KBM-7 (cell line): ENCODE measurements around the gene DBNDD2.

Source experiments
- DNase-seq: peaks from one replicate; pipeline ENCODE4 v3.0.0-alpha.2; 2015
- in situ Hi-C: fragments of 300-500 bp; cut with MboI; formaldehyde crosslinking; loops from 2 replicates; pipeline ENCODE4 v1.14.3; 2020; ENCODE audit warnings: low sequenced_read_pairs, low pct_unique_long_range_greater_than_20kb, mixed read lengths

Gene DBNDD2

GRCh38 chr20:45410887-45411286 is 2.8 kb downstream of the DBNDD2 start:
- in situ Hi-C loops, result no loop called here
- peak; percentile 19 for DNase-seq

- in situ Hi-C loops, result no loop called here
Observed at GRCh38 chr20:45412653-45413052, 4.6 kb downstream of the DBNDD2 start.

GRCh38 chr20:45413479-45413878 is 5.4 kb downstream of the DBNDD2 start:
- DNase-seq, result no peak

More at GRCh38 chr20:45412653-45413052, 4.6 kb downstream of the DBNDD2 start:
- no peak for DNase-seq

DNA sequence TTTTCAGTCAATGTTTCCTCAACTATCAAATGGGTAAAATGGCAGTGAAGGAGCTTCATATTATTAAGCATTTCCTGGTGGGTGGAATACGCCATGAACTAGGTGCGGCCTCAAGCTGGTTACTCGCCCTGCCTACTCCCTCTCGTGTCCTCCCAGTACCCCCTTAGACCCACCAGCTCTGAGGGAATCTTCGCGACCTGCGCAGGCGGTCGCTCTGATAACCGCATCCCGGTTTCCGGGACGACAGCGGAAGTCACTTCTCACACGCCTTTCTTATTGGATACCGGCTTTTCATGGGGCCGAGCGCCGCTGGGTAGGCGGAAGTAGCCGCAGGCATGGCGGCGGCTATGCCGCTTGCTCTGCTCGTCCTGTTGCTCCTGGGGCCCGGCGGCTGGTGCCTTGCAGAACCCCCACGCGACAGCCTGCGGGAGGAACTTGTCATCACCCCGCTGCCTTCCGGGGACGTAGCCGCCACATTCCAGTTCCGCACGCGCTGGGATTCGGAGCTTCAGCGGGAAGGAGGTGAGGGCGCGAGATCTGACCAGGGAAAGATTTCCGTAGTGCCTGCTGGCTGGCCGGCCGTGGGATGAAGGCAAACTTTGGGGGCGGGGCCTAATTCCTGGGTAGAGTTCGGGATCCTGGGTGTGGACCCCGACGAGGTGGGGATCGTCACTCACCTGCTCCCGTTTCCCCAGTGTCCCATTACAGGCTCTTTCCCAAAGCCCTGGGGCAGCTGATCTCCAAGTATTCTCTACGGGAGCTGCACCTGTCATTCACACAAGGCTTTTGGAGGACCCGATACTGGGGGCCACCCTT is 7.9 kb downstream of the DBNDD2 start, which contains the start of gene PIGT:
Gene PIGT (plus strand): TSS at position 320 of the 816 bp plus-strand sequence. CDS start 16 bp downstream, at position 336.
- in situ Hi-C loops, result no loop called here
- peak; percentile 86 for DNase-seq

More at GRCh38 chr20:45413479-45413878, 5.4 kb downstream of the DBNDD2 start:
- in situ Hi-C loops, result no loop called here

DNA sequence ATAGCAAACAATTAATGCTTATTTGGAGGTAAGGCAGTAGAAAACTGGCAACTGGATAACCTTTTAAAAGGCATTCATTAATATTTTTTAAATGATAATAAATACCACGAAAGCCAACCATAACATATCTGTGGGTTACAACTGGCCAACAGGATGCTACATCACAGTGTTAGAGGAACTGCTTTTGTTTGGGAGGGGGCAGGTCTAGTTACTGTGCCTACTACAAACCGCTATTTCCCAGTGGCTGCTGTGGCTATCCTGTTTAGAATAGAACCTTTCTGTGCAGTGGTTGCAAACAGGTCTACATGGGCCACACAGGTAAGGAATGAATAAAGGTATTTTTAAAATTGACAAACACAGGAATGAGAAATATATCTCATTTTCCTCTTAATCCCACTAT is 8.8 kb downstream of the DBNDD2 start:
- no peak for DNase-seq
- in situ Hi-C loops, result no loop called here

GRCh38 chr20:45419188-45420091 is 11.4 kb downstream of the DBNDD2 start:
- no peak for DNase-seq
- in situ Hi-C loops, result no loop called here

- in situ Hi-C loops, result no loop called here
- no peak for DNase-seq
Observed at GRCh38 chr20:45420125-45420524, 12.0 kb downstream of the DBNDD2 start.

DNA sequence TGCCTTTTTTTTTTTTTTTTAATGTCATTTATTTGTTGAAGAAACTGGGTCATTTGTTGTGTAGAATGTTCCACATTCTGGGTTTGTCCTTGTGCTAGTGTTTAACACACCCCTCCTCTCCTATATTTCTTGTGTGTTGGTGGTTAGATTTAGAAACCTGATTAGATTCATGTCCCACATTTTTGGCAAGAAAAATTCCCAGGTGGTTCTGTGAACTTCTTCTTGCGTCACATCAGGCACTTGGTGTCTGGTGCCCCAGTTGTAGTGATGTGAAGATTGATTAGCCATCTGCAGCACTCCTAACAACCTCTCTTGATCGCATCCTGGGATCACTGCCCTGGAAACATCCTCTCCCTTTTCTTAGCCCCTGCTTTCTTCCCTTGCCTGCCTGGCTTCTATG is 15.6 kb downstream of the DBNDD2 start:
- DNase-seq, result no peak
- in situ Hi-C loops, result no loop called here

DNA sequence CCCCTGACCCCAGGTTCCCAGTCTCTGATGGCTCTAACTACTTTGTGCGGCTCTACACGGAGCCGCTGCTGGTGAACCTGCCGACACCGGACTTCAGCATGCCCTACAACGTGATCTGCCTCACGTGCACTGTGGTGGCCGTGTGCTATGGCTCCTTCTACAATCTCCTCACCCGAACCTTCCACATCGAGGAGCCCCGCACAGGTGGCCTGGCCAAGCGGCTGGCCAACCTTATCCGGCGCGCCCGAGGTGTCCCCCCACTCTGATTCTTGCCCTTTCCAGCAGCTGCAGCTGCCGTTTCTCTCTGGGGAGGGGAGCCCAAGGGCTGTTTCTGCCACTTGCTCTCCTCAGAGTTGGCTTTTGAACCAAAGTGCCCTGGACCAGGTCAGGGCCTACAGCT is 17.5 kb downstream of the DBNDD2 start:
- in situ Hi-C loops, result no loop called here
- DNase-seq, result no peak

DNA sequence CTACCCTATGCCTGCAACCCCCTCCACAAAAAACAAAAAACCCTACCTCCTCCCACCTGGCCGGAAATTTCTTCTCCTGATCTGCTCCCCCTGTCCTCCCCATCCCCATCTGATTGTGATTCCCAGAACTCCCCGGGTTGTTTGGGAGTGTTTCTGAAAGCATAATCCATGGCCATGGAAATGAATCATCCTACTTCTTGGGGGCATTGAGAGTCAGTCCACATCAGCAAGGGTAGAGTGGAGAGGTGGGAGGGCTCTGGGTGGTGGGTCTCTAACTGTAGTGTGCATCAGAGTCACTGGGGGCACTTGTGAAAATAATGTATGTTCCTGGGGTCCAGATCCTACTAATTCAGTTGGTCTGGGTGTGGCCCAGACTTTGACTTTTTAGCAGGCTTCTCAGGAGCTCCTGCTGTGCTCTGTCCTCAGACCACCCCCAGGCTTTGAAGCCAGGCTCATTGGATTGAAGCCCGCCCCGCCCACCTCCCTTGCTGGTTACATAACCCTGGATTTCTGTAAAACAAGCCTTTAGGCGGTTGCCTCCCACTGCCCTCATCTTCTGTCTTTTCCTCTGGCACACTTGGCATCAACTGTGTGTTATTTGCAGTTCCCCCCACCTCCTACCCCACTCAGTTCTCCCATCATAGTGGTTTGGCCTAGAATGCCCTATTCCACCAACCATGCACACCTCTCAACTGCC is 18.4 kb downstream of the DBNDD2 start:
- no peak for DNase-seq

DNA sequence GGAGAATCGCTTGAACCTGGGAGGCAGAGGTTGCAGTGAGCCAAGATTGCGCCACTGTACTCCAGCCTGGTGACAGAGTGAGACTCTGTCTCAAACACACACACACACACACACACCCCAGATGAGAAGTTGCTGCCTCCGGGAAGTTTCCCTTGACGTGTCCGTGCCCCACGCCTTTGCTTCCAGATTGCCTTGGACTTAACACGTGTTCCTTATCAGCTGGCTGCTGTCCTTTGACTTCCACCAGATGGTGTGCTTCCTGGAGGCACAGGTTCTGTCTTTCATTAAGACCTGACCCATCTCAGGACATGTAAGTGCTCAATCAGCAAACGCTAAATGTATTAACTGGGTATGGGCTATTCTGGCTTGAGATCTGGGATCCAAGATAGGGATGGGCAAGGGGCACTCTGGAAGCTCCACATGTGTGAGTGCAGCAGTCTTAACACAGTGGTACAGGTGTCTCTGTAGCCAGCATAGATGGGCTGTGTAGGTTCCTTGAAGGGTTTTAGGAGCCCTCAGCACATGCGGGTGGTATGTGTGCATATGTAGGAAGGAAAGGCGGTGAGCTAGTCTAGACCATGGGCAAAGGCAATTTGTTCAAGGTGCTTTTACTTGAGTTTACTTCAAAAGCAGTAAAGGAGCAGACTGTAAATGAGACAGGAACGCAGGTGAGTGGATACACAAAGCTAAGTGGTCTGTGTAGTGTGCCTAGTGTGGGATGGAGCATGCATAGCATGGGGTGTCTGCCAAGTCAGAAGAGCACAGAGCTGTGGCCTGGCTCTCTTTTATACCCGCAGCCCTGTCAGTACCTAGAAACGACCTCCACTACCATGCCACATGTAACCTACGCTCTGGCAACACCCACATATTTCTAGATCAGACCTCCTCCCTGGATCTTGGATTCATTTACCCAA is 19.4 kb downstream of the DBNDD2 start:
- DNase-seq, result no peak
- in situ Hi-C loops, result no loop called here

More for the DNA sequence above, 18.4 kb downstream of the DBNDD2 start:
- in situ Hi-C loops, result no loop called here

GRCh38 chr20:45429618-45430017 is 21.5 kb downstream of the DBNDD2 start:
- in situ Hi-C loops, result no loop called here
- no peak for DNase-seq

- in situ Hi-C loops, result no loop called here
- DNase-seq, result peak; percentile 90
Observed at GRCh38 chr20:45432294-45432693, 24.2 kb downstream of the DBNDD2 start.

DNA sequence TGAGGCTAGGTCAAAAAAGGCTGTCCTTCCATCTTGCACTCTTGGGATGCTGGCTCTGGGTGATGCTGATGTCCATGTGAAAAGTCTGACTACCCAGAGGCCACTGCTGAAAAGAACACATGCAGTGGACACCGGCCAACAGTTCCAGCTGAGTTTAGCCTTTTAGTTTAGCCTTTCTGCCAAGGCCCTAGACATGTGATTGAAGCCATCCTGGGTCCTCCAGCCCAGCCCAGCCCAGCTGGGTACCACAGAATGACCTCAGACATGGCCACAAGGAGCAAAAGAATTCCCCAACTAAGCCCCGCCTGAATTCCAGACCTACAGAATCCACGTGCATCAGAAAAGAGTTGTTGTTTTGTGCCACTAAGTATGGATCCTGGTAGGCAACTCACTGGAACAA is 25.2 kb downstream of the DBNDD2 start:
- in situ Hi-C loops, result no loop called here
- no peak for DNase-seq

GRCh38 chr20:45433976-45434375 is 25.9 kb downstream of the DBNDD2 start:
- no peak for DNase-seq
- in situ Hi-C loops, result no loop called here

DNA sequence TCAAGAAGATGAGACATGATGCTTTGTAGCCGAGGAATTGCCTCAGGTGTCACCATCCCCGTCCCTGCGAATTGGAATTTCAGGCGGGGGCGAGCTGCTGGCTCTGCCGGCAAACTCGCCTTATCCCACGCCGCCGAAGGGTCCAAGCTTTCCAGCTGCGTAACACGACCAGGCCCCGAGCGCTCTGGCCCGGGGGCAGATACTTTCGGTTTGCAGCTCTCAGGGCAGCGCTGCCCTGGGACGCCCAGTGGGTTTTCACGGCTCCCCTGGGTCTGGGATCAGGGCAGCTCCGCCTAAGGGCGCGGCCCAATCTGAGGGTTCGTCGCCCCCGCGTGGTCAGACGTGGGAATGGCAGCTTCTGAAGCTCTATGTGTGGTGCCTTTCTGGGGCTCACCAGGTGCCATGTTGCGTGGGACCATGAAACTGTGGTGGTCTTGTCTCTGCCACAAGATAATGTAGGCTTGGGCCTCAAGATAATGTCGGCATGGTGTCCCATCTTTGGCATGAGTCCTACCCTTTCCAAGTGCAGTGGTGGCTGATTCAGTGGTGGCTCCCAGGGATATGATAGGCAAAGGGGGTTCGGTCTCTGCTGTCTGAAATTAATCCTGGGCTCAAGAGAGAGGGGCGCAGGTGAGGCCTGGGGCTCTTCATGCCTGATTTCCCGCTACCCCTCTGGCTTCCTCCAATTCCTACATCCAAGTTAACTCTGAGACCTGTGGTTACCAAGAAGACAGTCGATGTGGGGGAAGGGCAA is 28.8 kb downstream of the DBNDD2 start:
- in situ Hi-C loops, result no loop called here
- DNase-seq, result peak; percentile 76

DNA sequence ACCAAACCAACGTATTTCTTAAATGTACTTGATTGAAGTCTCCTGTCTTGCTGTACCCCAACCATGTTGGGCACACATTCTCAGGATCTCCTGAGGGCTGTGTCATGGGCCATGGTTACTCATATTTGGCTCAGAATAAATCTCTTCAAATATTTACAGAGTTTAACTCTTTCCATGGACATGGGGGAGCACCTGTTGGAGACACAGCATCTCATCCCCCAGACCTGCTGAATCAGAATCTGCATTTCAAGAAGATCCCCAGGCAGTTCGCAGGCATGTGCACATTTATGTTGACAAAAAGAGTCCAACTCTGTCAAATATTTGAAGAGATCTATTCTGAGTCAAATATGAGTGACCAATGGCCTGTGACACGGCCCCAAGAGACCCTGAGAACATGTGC is 32.3 kb downstream of the DBNDD2 start:
- in situ Hi-C loops, result no loop called here
- DNase-seq, result no peak
